Measurements from ENCODE around the gene GLRX5.
A peak's percentile ranks its signal among the peaks of the same experiment; 100 is the strongest.

Gene GLRX5

GRCh38 chr14:95518045-95518751 is 16.7 kb upstream of the GLRX5 start:
- peak in 3 of 4 experiments; percentile 27 to 52 (median 50) for DNase-seq

- peak; percentile 85 to 92 (median 89) for DNase-seq
Measured at GRCh38 chr14:95519699-95520098, 15.2 kb upstream of the GLRX5 start.

- DNase-seq: peak; percentile 72 to 89 (median 85)
Measured at GRCh38 chr14:95520346-95520745, 14.5 kb upstream of the GLRX5 start.

- no peak for DNase-seq
Measured at GRCh38 chr14:95521001-95521400, 13.8 kb upstream of the GLRX5 start.

GRCh38 chr14:95522116-95522515 is 12.7 kb upstream of the GLRX5 start:
- DNase-seq: peak in 2 of 4 experiments; percentile 41 to 55

- peak; percentile 54 to 80 (median 66) for DNase-seq
Measured at GRCh38 chr14:95522556-95522955, 12.3 kb upstream of the GLRX5 start.

GRCh38 chr14:95523051-95523814 is 11.6 kb upstream of the GLRX5 start:
- DNase-seq: peak; percentile 30 to 48 (median 40)

GRCh38 chr14:95523815-95524448 is 10.9 kb upstream of the GLRX5 start:
- peak; percentile 27 to 63 (median 53) for DNase-seq

GRCh38 chr14:95524706-95525512 is 9.9 kb upstream of the GLRX5 start:
- peak in 1 of 4 experiments; percentile 17 for DNase-seq

- DNase-seq: no peak
Measured at GRCh38 chr14:95525999-95526398, 8.9 kb upstream of the GLRX5 start.

GRCh38 chr14:95526483-95527386 is 8.1 kb upstream of the GLRX5 start:
- peak; percentile 48 to 58 (median 52) for DNase-seq

- peak; percentile 57 to 78 (median 66) for DNase-seq
Measured at GRCh38 chr14:95527387-95528002, 7.4 kb upstream of the GLRX5 start.

- DNase-seq: no peak
Measured at GRCh38 chr14:95529216-95529615, 5.6 kb upstream of the GLRX5 start.

GRCh38 chr14:95530473-95531276 is 4.2 kb upstream of the GLRX5 start:
- peak in 3 of 4 experiments; percentile 36 to 53 (median 38) for DNase-seq

- DNase-seq: peak in 3 of 4 experiments; percentile 42 to 60 (median 43)
Measured at GRCh38 chr14:95531473-95531872, 3.4 kb upstream of the GLRX5 start.

- no peak for DNase-seq
Measured at GRCh38 chr14:95531969-95532368, 2.9 kb upstream of the GLRX5 start.

GRCh38 chr14:95533391-95533821 is 1.4 kb upstream of the GLRX5 start:
- DNase-seq: peak in 3 of 4 experiments; percentile 31 to 44 (median 42)

GRCh38 chr14:95533822-95534221 is 1.0 kb upstream of the GLRX5 start:
- peak; percentile 26 to 60 (median 46) for DNase-seq

- DNase-seq: peak in 3 of 4 experiments; percentile 25 to 48 (median 36)
Measured at GRCh38 chr14:95535226-95536021, 574 bp downstream of the GLRX5 start.

All from suppressor macrophage (primary cell).